Measurements from ENCODE around the gene ELAVL4.
"Not testable (repeated sequence)": the region's sequence is repeated elsewhere in the genome, so short reads cannot be mapped to it uniquely, and the experiment has no call there.

The ELAVL4 gene

DNA sequence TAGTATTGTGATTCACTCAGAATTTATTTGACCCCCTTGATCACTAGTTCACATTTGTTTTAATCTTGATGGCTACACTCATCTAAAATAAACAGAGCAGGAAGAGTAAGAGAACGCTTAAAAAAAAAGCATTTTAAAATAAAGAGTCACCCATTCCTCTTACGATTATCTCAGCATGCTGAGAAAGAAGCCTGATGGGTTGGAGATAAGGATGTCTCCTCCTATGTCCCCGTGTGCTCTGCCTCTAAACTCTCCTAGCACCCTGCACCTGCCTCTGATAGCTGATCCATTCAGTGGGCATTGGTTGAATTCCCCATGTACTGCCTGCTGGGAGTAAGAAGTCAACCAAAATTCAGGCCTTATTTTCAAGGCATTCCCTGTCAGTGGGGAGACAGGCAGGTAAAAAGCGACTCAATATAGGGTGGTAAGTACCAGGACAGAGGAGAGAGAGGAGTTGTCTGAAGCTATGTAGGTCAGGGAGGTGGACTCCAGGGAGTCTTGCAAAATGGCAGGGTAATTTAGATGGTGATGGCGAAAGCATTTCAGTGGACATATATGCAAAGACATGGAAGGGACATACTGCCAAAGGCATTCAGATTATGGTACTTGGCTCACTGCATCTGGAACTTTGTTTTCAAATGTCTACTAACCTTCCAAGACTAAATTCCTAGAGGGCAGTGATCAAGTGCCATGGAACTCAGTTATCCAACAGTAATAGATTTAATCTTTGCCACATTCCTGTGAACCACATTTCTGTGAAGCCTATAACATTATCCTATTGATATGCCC is 18.4 kb downstream of the ELAVL4 start:
- DNase-seq = no peak

GRCh38 chr1:50129201-50129600 is 20.5 kb downstream of the ELAVL4 start:
- no peak for DNase-seq

GRCh38 chr1:50132347-50132894 is 23.7 kb downstream of the ELAVL4 start:
- no peak for DNase-seq

- DNase-seq = no peak
Observed at GRCh38 chr1:50135716-50136115, 27.0 kb downstream of the ELAVL4 start.

DNA sequence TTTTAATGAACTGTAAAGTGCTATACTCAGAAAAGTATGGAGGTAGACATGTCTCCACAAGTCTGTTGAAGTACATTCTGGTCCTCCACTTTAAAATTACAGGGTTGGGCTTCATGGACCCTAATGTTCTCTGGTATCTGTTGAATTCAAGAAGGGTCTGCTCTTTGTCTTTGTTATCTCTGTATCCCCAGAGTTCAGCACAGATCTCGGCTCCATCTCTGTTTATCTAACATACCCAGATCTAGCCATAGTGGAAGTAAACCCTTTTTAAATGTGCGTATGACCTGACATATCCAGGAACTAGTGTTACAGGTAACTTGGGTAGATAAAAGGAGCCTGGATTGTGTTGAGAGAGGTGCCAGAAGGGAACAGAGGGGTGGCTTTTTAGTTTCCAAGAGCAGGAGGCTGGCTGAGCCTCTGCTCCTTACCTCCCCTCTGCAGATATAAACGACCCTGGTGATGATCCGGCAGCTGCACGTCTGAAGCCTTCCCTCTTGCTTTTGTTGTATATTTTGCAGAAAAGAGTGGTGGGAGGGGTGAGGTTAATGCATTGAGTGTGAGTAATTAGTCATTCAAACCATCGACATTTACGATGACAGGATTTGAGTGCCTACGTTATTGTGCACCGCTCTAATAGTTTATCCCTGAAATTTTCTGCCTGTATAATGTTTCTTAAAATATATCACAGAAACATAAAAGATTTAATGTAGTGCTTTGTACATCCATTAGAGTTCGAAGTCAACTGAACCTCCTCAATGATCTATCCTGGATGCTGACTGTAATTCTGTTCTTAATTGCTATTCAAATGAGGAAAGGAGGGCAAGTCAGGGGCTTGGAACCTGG is 30.8 kb downstream of the ELAVL4 start:
- DNase-seq = no peak

DNA sequence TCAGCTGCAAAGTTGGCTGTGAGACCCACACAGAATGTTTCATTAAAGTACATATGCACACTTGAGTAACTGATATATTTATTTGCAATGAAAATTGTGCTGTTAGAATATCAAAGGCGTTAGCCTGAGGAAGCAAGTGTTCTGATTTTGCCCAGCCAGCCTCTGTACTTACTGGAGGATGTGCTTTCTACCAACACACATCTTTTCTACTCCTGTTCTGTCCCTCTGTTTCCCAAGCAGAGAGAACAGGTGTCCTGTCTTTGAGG is 31.4 kb downstream of the ELAVL4 start:
- no peak for DNase-seq

DNA sequence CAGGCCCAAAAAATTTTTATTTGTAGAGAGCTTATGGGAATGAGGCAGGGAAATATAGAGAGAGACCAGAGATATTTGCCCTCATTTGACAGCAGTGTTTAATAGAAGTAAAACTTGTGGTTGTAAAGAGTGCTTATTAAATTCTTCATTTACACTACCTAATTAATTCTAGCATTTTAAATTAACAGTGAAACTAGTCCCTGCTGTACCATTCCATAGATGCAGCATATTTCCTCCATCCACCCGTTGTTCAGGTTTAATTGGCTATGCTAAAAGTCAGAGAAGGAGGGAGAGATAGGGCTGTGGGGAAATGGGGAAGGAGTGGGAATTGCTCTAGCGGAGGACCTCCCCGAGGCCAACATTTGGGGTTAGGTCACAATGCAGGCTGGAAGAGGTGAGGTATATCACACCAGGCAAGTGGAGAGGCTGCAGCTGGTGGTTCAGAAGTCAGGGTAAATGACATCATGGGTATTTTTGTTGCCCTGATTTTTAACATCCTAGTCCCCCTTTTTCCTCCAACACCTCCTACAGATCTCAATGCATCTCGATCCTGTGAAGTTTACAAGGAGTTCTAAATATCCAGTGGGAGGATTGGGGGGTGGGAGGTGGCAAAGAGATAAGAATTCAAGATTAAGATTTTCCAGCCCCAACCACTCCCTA is 38.6 kb downstream of the ELAVL4 start:
- no peak for DNase-seq

- DNase-seq = no peak
Observed at GRCh38 chr1:50148142-50148923, 39.6 kb downstream of the ELAVL4 start.

- DNase-seq = no peak
Observed at GRCh38 chr1:50152236-50152635, 43.5 kb downstream of the ELAVL4 start.

DNA sequence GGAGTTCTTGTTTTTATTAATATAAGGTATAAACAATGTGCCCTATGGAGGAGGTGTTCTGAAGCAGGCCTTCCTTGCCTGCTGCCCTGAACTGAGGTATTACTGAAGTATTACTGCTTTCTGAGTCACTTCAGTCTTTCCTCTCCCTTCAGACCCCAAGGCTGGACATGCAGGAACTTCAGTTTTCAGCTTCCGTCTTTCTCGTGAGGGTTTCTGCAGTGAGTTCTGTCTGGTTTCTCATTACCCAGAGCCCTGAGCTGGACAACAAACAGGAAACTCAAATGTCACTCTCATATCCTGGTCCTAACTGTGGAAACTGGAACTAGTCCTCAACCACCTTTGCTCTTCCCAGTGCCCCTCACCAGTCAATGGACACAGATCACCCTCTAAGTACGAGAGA is 46.8 kb downstream of the ELAVL4 start:
- DNase-seq = no peak

DNA sequence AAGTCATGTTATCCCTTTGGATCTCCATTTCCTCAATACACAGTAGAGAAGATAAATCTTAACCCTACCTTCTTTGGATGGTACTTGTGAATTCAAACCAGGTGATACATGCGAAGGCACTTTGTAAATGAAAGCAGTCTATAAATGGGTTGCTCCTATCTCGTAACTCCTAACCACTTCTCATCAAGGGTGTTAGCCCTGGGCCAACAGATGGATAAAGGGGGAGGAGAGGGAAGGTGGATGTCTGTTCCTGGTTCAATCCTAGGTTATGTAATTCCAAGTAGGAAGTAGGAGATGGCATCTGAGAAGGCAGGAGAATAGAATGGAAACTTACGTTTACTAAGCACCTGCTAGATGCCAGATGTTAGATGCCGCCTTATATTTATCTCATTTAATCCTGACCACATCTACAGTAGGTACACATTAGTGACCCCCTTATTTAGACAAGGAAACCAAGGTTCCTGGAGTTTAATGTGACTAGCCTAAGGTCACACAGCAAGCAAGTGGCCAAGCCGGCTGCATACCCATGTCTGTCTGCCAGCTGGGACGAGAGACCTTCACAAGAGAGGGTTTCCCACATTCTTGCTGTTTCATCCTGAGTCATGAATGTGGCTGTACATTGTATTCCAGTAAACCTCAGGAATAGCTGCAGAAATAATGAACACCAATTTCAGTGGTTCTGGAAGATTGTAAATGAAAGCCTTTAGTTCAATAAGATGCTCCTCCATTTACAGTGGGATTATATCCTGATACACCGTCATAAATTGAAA is 47.7 kb downstream of the ELAVL4 start:
- no peak for DNase-seq

DNA sequence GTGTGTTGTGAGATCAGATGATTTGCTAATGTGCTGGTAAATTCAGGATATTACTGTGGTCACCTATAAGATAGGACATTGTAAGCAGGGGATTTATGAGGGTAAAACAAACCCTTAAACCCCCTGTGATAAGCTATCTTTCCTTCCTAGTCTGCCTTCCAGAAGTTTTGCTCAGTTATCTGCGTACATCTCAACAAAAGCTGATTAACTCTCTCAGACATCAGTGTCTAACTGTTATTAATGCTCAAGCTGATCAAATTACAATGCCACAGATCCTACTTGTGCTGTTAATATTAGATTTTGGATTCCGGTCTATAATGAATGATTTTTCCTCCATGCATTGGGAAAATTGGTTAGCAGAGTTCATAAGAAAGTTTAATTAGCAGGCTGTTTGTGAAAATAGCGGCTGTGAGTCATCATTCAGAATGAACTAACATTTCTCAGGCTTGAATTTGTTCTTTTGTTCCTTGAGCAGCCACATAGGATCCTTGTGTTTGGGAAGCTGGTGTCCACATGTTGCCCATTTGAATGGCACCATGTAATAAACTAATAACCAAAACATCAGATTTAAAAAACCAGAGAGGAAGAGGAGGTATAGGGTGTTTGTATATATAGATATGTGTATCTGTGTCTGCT is 48.7 kb downstream of the ELAVL4 start:
- no peak for DNase-seq

GRCh38 chr1:50158421-50158820 is 49.7 kb downstream of the ELAVL4 start:
- DNase-seq = no peak

DNA sequence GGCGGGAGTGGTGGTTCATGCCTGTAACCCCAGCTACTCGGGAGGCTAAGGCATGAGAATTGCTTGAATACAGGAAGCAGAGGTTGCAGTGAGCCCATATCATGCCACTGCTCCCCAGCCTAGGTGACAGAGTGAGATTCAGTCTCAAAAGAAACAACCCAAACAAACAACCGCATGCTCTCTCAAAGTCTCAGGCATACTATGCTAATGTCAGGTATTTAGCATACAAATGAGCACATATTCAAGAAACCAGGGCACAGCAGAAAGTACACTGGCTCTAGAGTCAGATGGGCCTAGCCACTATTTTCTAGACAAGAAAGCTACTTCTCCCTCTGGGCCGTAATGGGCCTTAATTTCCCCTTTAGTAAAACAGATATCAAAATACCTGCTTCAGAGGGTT is 55.0 kb downstream of the ELAVL4 start:
- no peak for DNase-seq

DNA sequence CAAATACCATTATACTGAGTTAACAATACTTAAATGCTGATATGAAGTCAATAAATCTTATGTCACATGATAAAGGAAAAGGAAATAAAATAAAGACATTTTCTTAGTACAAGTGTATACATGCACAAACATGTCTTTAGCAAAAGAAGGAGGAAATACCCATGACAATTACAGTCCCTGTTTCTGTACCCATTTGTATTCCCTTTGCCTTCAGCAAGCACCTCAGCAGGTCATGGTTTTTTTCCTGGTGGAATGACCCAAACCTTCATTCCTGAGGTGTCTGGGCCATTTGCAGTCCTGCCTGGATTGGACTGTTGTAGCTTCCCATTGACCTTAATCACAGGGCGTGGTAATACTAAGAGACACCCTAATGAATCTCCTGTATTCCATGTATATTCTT is 57.6 kb downstream of the ELAVL4 start:
- DNase-seq = not testable (repeated sequence)

GRCh38 chr1:50172299-50172698 is 63.6 kb downstream of the ELAVL4 start:
- no peak for DNase-seq

DNA sequence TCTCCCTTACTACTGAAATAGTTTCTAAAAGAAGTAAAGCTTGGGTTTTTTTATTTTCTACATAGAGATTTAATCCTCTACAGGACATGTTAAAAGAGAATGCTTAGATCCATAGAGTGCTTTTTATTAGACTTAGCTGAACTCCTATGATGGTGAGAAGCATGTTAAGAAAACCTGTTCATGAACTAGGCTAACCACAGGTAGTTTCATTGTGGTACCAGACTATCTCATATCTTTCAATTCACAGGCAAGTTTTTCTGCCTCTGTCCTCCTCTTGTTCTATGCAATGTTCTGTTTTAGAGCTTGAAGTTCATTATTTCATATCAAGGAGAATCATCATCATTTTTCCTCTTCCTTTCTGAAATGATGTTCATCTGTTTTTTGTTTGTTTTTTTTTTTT is 65.4 kb downstream of the ELAVL4 start:
- DNase-seq = no peak

- no peak for DNase-seq
Observed at GRCh38 chr1:50175719-50176639, 67.3 kb downstream of the ELAVL4 start.

DNA sequence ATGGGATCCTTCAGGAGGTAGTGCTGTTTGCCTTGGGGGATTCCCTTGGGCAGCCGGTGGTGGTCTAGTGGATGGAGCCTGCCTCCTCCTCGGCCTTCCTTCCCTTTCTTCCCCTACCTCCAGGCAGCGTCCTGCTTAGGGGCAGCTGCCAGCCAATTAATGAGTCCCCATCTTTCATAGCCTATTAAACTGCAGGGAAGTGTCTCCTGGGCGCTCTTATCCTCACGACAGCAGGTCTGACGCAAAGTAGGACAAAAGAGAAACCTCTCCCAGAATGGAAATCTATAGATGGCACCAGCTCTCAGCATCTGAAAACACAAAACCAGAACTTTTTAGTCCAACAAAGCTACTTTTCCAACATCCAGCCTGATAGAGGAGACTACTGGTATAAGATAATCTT is 69.3 kb downstream of the ELAVL4 start:
- no peak for DNase-seq

- DNase-seq = no peak
Observed at GRCh38 chr1:50179639-50180038, 70.9 kb downstream of the ELAVL4 start.

All from activated CD8-positive, alpha-beta memory T cell treated with anti-CD3 and anti-CD28 coated beads for 24 hours (primary cell).